ENCODE data around the gene ARPC5. TPM values are rescaled to one million over a fixed set of nuclear protein-coding genes. Genes with fewer than 3 reads are reported as not detected.
"Not testable (repeated sequence)": the region's sequence is repeated elsewhere in the genome, so short reads cannot be mapped to it uniquely, and the experiment has no call there.

ARPC5 gene
- total and polyA plus RNA-seq, 2 of the 8 experiments (the other 6 are each of a cell fraction or from before 2014, with no cell fraction given): 24.0 to 60.8 TPM

- H2BK12ac ChIP-seq (ENCODE audit: low read depth, low read length); H3K27ac ChIP-seq (ENCODE audit: low read depth, low read length); H2BK20ac ChIP-seq (ENCODE audit: low read length); H4K5ac ChIP-seq (ENCODE audit: insufficient read length, low read depth, low read length); H3K4me3 ChIP-seq (ENCODE audit: extremely low read depth in 1 of 4, insufficient read depth in 2 of 4, low read depth in 3 of 4, low read length in 4 of 4); H3K79me2 ChIP-seq (ENCODE audit: control insufficient read depth in 1 of 2, insufficient read depth in 2 of 2, low read length in 2 of 2); H2BK120ac ChIP-seq (replicated peaks; ENCODE audit: low read depth, low read length); H3K79me1 ChIP-seq (ENCODE audit: low read depth, low read length); H3K4me2 ChIP-seq (ENCODE audit: insufficient read depth in 1 of 2, low read depth in 2 of 2, low read length in 2 of 2); H3K27me3 ChIP-seq (replicated peaks in 1 of 4; ENCODE audit: control insufficient read depth in 3 of 4, extremely low read depth in 1 of 4, insufficient read depth in 3 of 4, low read length in 3 of 4); H2AK5ac ChIP-seq (ENCODE audit: low read depth, low read length); H3K4ac ChIP-seq (replicated peaks; ENCODE audit: insufficient read length, low read depth, low read length); H2AFZ ChIP-seq (ENCODE audit: low read length); H3K14ac ChIP-seq (ENCODE audit: insufficient read length); H4K91ac ChIP-seq (replicated peaks; ENCODE audit: insufficient read length, low read length); H3K9me3 ChIP-seq (ENCODE audit: insufficient read depth in 2 of 2, low read depth in 1 of 2, low read length in 1 of 2); H4K20me1 ChIP-seq (replicated peaks in 1 of 2; ENCODE audit: control insufficient read depth in 1 of 2, insufficient read depth in 2 of 2, low read length in 2 of 2); DNase-seq (ENCODE audit: low read depth in 1 of 2, low spot score in 2 of 2); H3K56ac ChIP-seq (replicated peaks; ENCODE audit: insufficient read length, low read depth, low read length); H2BK15ac ChIP-seq (ENCODE audit: low read length); FAIRE-seq; H3K23ac ChIP-seq (ENCODE audit: insufficient read length); H3K9ac ChIP-seq (replicated peaks in 1 of 4; ENCODE audit: extremely low read depth in 1 of 4, low read depth in 3 of 4, low read length in 3 of 4); H4K8ac ChIP-seq (ENCODE audit: extremely low read depth, insufficient read depth, low read length); H2BK5ac ChIP-seq (ENCODE audit: low read depth, low read length); H3K18ac ChIP-seq (ENCODE audit: extremely low read depth, low read length); H3K4me1 ChIP-seq (replicated peaks in 1 of 4; ENCODE audit: control insufficient read depth in 3 of 4, insufficient read depth in 4 of 4, low read length in 3 of 4); H3K23me2 ChIP-seq (ENCODE audit: low read depth, low read length): not testable (repeated sequence)
- POLR2A ChIA-PET (ENCODE audit: partially characterized antibody): interaction anchor here (0.6 kb wide), 1 partner anchor 48 kb away, joined by 3 read pairs; no protein-coding TSS in a partner anchor
- WGBS, 2 experiments (ENCODE audit: extremely low coverage in 1 of 2, insufficient coverage in 1 of 2, insufficient read length in 1 of 2, insufficient replicate concordance in 2 of 2, low coverage in 1 of 2, low lambda C conversion rate in 2 of 2, missing lambda C conversion rate in 1 of 2): 96% methylated on average over 3 of the region's 3 CpGs; no CpG with 5 or more reads in 1 of the 2 experiments
- peaks cover 2 to 27% (median 15%) of the 10 kb centered on the region in 4 experiments for H3K36me3 ChIP-seq (ENCODE audit: control insufficient read depth in 2 of 4, insufficient read depth in 4 of 4, low read length in 3 of 4)
- CTCF ChIA-PET (ENCODE audit: partially characterized antibody): interaction anchor here (0.9 to 2.0 kb wide), 7 partner anchors 8 to 346 kb away, joined by 3 to 6 read pairs (median 3); no protein-coding TSS in a partner anchor
Measured at GRCh38 chr1:183626236-183626635, 9.3 kb downstream of the ARPC5 start.
